GM21576 (cell line): ENCODE results near the gene OR3A2.
"Not testable (repeated sequence)": the region's sequence is repeated elsewhere in the genome, so short reads cannot be mapped to it uniquely, and the experiment has no call there.

Experiments
- ATAC-seq: cut with Tn5 transposase; IDR thresholded peaks from one replicate; pipeline ENCODE4 v1.9.1; 2021; ENCODE audit warnings: mild to moderate bottlenecking, moderate library complexity; ENCODE audit not compliant: unreplicated experiment

The OR3A2 gene

DNA sequence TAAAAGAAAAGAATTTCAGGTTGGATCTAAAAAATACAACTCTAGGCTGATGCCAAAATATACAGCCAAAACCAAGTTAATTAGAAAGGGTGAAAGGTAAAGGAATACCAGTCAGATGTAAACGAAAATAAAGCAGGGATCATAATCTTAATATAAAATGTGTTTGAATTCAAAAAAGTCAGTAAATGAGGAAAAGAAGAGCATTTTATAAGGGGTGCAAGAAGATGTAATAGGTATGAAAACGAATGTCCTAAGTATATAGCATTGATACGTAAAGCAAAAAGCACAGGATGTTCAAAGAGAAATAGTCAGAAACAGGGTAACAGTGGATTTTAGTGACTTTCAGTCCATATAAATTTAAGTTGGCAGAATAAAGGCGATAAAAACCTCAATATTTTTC is 90.5 kb downstream of the OR3A2 start:
- ATAC-seq = no peak

DNA sequence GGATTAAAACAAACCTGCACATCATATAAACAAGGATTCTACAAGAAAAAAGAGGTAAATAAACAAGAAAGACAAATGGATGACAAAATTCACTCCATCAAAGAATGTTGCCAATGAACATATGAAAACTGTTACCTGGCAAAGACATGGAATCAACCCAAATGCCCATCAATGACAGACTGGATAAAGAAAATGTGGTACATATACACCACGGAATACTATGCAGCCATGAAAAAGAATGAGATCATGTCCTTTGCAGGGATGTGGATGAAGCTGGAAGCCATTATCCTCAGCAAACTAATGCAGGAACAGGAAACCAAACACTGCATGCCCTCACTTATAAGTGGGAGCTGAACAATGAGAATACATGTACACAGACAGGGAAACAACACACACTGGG is 92.6 kb downstream of the OR3A2 start:
- ATAC-seq = not testable (repeated sequence)

DNA sequence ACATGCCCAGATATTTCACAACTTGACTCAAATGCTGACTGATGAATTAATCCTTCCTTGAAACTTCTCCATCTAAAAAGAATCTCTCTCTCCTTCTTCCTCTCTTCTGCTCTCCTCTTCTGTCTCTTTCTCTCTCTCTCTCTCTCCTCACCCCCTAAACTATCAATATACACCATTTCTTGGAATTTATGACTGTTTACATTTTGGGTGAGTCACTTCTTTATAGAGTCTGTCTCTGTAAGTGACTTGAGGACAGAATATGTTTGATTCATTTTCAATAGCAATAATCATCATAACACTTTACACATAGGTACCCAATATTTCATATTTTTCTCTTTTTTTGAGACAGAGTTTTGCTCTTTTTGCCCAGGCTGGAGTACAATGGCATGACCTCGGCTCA is 103.2 kb downstream of the OR3A2 start:
- no peak for ATAC-seq

DNA sequence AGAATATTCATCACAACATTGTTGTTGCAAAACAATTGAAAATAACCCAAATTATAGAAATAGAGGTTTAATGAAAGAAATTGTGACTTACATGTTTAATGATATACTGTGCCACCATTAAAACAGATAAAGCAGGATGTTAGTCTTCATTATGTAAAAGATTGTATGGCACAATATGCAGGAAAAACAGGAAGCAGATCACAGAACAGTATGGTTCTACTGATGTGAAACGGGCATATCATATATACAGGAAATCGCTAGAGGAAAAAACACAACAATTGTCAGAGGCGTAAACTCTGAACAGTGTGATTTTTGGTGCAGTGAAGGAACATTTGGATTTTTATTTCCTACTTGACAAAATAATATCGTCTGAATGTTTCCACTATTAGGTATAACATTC is 110.0 kb downstream of the OR3A2 start:
- no peak for ATAC-seq

DNA sequence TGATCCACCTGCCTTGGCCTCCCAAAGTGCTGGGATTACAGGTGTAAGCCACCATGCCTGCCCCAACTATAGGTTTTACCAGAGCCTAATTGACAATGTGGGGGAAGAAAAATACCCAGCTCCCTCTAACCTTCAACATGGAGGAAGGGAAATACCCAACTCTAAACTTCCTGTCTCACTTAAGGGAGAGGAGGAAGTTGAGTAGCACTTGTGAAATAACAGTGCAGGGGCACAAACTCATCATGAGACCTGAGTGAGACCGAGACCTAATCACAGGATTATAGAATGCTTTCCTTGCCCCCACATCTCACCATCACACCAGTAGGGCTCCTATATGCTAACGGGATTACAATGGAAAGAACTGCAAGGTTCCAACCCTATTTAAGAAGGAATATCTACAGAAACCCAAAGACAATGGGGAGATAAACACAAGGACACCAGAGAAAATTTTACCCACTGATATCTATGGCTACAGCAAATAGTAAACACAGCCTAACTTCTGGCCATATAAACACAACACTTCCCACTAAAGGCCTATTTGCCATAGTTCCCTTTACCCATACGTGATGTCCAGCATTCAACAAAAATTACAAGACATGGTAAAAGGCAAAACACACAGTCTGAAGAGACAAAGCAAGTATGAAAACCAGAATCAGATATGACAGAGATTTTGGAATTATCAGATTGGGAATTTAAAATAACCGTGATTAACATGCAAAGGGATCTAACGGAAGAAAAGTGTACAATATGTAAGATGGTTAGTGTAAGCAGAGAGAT is 114.8 kb downstream of the OR3A2 start:
- no peak for ATAC-seq

DNA sequence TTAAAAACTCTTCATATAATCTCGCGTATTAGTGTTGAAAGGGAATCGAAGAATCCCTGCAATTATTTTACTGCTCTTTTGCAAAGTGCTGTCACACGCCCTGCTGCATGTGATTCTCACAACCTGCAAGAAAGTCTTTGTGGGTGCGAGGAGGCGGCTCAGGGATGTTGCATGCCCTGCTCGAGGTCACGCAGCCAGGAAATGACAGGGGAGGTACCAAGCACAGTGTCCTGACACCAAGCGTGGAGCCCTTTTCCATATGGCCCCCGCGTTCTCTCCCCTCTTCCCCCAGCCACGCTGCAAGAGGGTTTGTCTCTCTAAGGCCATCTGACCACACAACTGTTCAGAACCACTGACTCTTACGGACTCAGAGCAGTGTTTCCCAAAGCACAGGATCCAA is 125.5 kb downstream of the OR3A2 start:
- ATAC-seq = no peak

DNA sequence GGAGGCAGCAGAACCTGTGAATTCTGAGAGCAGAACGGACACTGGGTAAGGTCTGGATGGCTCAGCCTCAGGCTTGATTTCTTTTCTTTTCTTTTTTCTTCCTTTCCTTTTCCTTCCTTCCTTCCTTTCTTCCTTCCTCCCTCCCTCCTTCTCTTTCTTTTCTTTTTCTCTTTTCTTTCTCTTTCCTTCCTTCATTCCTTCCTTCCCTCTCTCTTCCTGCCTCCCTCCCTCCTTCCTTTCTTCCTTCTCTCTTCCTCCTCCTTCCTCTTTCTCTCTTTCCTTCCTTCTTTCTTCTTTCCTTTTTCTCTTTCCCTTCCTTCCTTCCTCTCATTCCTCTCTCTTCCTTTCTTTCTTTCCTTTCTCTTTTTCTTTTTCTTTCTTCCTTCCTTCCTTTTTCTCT is 125.9 kb downstream of the OR3A2 start:
- ATAC-seq = no peak

DNA sequence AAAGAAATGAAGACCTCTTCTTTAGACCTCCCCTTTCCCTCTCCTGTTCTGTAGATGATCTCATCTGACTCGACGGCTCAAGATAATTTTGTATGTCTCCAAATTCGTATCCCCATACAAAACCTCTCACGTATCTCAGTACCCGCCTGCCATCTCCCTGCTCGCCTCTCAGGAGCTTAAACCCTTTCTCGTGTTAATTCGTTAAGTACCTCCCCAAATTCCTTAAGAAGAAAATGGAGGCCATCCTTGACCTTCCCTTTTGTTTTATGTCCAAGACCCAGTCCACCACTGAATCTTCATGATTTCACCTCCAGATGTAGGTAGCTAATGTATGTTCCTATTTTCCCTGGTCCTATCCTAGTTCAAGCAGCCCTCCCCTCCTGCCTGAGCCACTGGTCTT is 129.5 kb downstream of the OR3A2 start:
- no peak for ATAC-seq

DNA sequence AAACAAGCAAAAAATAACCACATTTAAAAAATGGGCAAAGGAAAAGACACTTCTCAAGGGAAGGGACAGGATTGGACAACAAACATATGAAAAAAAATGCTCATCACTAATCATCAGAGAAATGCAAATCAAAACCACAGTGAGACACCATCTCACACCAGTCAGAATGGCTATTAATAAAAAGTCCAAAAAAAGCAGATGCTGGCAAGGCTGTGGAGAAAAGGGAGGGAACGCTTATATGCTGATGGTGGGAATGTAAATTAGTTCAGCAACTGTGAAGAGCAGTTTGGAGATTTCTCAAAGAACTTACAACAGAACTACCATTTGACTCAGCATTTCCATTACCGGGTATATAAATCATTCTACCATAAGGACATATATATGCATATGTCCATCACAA is 137.1 kb downstream of the OR3A2 start:
- ATAC-seq = not testable (repeated sequence)

DNA sequence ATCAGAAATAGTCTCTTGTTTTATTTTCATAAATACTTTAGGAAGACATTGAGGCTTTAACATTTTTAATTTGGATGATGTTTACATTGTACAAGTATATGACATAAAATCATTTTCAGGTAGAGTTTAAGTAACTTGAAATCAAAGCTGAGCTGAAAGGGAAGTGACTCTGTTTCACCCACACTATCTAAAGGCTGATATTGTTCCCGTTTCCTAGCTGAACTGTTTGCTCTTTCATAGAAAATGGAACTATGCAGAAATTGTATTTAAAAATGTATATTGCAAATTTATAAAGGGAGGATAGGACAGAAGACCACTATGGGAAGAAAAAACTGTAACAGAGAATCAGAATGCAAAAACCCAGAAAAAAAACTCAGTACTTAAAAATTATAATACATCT is 141.3 kb downstream of the OR3A2 start:
- ATAC-seq = not testable (repeated sequence)

DNA sequence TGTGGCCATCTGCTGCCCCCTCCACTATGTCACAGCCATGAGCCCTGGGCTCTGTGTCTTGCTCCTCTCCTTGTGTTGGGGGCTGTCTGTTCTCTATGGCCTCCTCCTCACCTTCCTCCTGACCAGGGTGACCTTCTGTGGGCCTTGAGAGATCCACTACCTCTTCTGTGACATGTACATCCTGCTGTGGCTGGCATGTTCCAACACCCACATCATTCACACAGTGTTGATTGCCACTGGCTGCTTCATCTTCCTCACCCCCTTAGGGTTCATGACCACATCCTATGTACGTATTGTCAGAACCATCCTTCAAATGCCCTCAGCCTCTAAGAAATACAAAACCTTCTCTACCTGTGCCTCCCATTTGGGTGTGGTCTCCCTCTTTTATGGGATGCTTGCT is 145.1 kb downstream of the OR3A2 start:
- ATAC-seq = not testable (repeated sequence)

DNA sequence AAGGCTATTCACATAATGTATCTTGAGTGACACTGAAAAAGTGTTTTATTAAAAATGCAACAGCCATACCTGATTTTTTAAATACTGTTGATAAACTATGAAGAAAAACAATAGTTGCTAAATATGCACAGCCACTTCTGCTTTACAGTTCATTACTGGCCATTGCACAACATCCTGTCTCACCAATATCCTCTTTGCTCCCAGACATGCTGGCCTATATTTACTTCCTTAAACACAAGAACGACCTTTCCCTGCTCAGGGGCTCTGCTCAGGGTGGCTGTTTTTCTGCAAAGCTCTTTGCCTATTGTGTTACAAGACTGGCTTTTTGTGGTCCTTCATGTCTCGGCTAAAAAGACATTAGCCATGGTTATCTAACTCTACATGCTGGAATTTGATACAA is 147.4 kb downstream of the OR3A2 start:
- not testable (repeated sequence) for ATAC-seq

DNA sequence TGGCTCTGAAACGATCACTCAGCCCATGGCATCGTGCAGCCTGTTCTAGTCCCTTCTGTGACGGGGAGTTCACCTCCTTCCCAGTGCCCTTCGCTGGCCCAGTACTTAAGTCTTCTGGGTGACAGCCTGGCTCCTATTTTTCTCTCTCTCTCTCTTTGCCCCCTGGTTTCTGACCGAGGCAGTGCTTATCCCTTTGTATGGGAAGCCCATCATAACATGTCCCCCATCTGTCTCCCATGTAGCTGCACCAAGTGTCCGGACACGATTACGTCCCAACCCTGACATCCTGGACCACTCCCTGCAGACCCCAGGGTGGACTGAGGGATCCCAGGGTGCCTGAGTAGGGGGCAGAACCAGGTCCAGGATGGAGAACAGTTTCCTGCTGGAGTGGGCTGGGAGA is 153.8 kb downstream of the OR3A2 start:
- ATAC-seq = not testable (repeated sequence)
